ENCODE measurements around the gene TRIOBP.

GRCh38 chr22:37812869-37813678 is 116.2 kb downstream of the TRIOBP start:
- TF ChIP-seq ZNF624 (tag by site-specific recombination; IDR thresholded peaks at IDR 0.05) = no peak
- TF ChIP-seq, protein P1, sequence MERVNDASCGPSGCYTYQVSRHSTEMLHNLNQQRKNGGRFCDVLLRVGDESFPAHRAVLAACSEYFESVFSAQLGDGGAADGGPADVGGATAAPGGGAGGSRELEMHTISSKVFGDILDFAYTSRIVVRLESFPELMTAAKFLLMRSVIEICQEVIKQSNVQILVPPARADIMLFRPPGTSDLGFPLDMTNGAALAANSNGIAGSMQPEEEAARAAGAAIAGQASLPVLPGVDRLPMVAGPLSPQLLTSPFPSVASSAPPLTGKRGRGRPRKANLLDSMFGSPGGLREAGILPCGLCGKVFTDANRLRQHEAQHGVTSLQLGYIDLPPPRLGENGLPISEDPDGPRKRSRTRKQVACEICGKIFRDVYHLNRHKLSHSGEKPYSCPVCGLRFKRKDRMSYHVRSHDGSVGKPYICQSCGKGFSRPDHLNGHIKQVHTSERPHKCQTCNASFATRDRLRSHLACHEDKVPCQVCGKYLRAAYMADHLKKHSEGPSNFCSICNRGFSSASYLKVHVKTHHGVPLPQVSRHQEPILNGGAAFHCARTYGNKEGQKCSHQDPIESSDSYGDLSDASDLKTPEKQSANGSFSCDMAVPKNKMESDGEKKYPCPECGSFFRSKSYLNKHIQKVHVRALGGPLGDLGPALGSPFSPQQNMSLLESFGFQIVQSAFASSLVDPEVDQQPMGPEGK (tag by site-specific recombination; IDR thresholded peaks at IDR 0.05) = no peak
- TF ChIP-seq ZNF549 (tag by site-specific recombination; IDR thresholded peaks at IDR 0.05) = no peak
- TF ChIP-seq MZF1 (tag by site-specific recombination; IDR thresholded peaks at IDR 0.05; ENCODE audit: borderline replicate concordance) = no peak
- TF ChIP-seq CTCF (tag by site-specific recombination; IDR thresholded peaks at IDR 0.05) = no peak
- no peak for TF ChIP-seq ZNF350 (tag by site-specific recombination; IDR thresholded peaks at IDR 0.05)
- no peak for TF ChIP-seq ZNF23 (tag by site-specific recombination; IDR thresholded peaks at IDR 0.05; ENCODE audit: borderline replicate concordance)
- no peak for TF ChIP-seq SETDB1 (IDR thresholded peaks at IDR 0.05; ENCODE audit: insufficient read length, low read length)

Measured in HEK293 (cell line).